ENCODE results near the gene CDC23. TPM values are rescaled to one million over a fixed set of nuclear protein-coding genes. Genes with fewer than 3 reads are reported as not detected.
"Not testable (repeated sequence)": the region's sequence is repeated elsewhere in the genome, so short reads cannot be mapped to it uniquely, and the experiment has no call there.

CDC23 gene
- total and polyA plus RNA-seq, 2 donors: 20.1 to 44.1 TPM

GRCh38 chr5:138148811-138149210 is 64.3 kb downstream of the CDC23 start:
- no peak for DNase-seq (ENCODE audit: extremely low spot score)
- H3K4me3 ChIP-seq (ENCODE audit: low read depth, low read length): no peak overlapping the region
- H3K4me1 ChIP-seq (ENCODE audit: insufficient read depth): no peaks in the 10 kb centered on the region
- no peak overlapping the region for H3K27ac ChIP-seq (ENCODE audit: low read depth)
- WGBS: 30% methylated on average over 1 of the region's 1 CpG
- H3K36me3 ChIP-seq (ENCODE audit: insufficient read depth): no peaks in the 10 kb centered on the region

DNA sequence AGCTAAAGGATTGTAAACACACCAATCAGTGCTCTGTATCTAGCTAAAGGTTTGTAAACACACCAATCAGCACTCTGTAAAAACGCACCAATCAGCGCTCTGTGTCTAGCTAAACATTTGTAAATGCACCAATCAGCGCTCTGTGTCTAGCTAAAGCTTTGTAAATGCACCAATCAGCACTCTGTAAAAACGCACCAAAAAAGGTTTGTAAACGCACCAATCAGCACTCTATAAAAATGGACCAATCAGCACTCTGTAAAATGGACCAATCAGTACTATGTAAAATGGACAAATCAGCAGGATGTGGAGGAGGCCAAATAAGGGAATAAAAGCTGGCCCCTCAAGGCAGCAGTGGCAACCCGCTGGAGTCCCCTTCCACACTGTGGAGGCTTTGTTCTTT is 69.5 kb downstream of the CDC23 start:
- 92% methylated on average over 6 of the region's 6 CpGs for WGBS
- H3K36me3 ChIP-seq (ENCODE audit: insufficient read depth); DNase-seq (ENCODE audit: extremely low spot score); H3K27ac ChIP-seq (ENCODE audit: low read depth); H3K4me1 ChIP-seq (ENCODE audit: insufficient read depth); H3K4me3 ChIP-seq (ENCODE audit: low read depth, low read length): not testable (repeated sequence)

DNA sequence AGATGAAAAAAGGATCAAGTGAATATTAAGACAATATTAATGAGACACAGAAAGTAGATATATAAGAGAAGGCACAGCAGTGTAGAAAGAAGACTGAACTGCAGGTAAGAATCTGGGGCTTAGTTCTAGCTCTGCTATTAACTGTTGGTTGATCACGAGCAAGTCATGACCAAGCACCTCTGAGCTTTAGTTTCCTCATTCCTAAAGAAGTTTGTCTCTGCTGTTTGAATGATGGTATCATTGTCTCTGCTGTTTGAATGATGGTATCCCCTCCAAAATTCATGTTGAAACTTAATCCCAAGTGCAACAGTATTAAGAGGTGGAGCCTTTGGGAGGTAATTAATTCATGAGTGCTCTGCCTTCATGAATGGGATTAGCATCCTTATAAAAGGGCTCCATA is 71.4 kb downstream of the CDC23 start:
- WGBS: 59% methylated on average over 1 of the region's 1 CpG
- DNase-seq (ENCODE audit: extremely low spot score): no peak
- Histone ChIP-seq H3K27ac (ENCODE audit: low read depth) (no peak overlapping the region), H3K4me1 (ENCODE audit: insufficient read depth) (no peaks in the 10 kb centered on the region), H3K4me3 (ENCODE audit: low read depth, low read length) (no peak overlapping the region), H3K36me3 (ENCODE audit: insufficient read depth) (no peaks in the 10 kb centered on the region)

DNA sequence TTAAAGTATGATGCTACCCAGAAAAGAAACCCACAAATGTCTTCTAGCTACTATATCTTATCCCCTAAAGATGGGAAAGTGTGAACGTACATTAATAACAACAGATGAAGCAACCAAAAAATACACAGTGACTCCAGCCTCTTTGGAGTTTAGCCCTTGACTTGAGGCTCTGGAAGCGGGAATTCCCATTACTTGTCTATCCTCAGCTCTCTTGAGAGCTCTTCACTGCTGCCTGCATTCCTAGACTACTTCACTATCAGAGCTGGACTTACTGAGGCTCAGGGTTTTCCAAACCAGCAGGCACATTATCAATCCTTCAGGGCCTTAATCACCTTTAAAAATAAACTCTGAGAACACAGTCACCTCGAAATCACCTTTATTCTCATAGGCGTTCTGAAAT is 72.9 kb downstream of the CDC23 start:
- no peak overlapping the region for H3K27ac ChIP-seq (ENCODE audit: low read depth)
- 65% methylated on average over 4 of the region's 4 CpGs for WGBS
- no peak for DNase-seq (ENCODE audit: extremely low spot score)
- no peaks in the 10 kb centered on the region for H3K4me1 ChIP-seq (ENCODE audit: insufficient read depth)
- no peak overlapping the region for H3K4me3 ChIP-seq (ENCODE audit: low read depth, low read length)
- H3K36me3 ChIP-seq (ENCODE audit: insufficient read depth): no peaks in the 10 kb centered on the region

DNA sequence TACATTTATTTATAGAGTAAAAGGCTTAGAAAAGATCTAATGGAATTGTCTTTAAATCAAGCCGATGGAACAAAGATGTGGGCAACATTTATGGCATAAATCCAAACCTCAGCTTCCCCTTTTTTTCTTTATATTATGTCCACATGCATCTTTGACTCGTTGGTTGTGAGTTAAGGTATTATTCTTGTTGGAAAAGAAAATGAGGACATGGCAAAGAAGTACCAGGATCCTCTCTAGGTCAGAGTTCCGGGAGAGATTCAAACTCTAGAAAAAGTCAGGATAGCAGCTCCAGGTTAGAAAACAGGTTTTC is 73.4 kb downstream of the CDC23 start:
- Histone ChIP-seq H3K36me3 (ENCODE audit: insufficient read depth) (no peaks in the 10 kb centered on the region), H3K4me3 (ENCODE audit: low read depth, low read length) (no peak overlapping the region), H3K27ac (ENCODE audit: low read depth) (no peak overlapping the region), H3K4me1 (ENCODE audit: insufficient read depth) (no peaks in the 10 kb centered on the region)
- 59% methylated on average over 3 of the region's 3 CpGs for WGBS
- DNase-seq (ENCODE audit: extremely low spot score): no peak

- DNase-seq (ENCODE audit: extremely low spot score): peak; percentile 15
- Histone ChIP-seq H3K4me1 (ENCODE audit: insufficient read depth) (no peaks in the 10 kb centered on the region), H3K4me3 (ENCODE audit: low read depth, low read length) (peak within 1 kb of the TSS; percentile 63), H3K27ac (ENCODE audit: low read depth) (peak within 1 kb of the TSS; percentile 10), H3K36me3 (ENCODE audit: insufficient read depth) (no peaks in the 10 kb centered on the region)
- 4% methylated on average over 31 of the region's 31 CpGs for WGBS
These were observed 74.0 kb downstream of the CDC23 start, which contains the start of gene NME5 for GRCh38 chr5:138138949-138139780. Gene NME5 (minus strand): TSS chr5:138139428. CDS start chr5:138138780, 648 bp downstream.

Other genes starting within 250 kb of the CDC23 start
- 107 TPM for gene FAM13B, start 180.2 kb downstream of the CDC23 start, total RNA-seq
- 32.6 TPM for gene FAM13B, start 180.2 kb downstream of the CDC23 start, polyA plus RNA-seq
- not detected for gene WNT8A, start 129.3 kb downstream of the CDC23 start, total RNA-seq
- not detected for gene WNT8A, start 129.3 kb downstream of the CDC23 start, polyA plus RNA-seq
- gene NME5, start 73.9 kb downstream of the CDC23 start, total RNA-seq: 6.7 TPM
- gene NME5, start 73.9 kb downstream of the CDC23 start, polyA plus RNA-seq: 1.7 TPM
- 45.8 TPM for gene BRD8, start 34.7 kb downstream of the CDC23 start, total RNA-seq
- 33.9 TPM for gene BRD8, start 34.7 kb downstream of the CDC23 start, polyA plus RNA-seq
- 25.4 TPM for gene KIF20A, start 34.2 kb downstream of the CDC23 start, total RNA-seq
- 0.43 TPM for gene KIF20A, start 34.2 kb downstream of the CDC23 start, polyA plus RNA-seq
- 2.4 TPM for gene GFRA3, start 61.3 kb upstream of the CDC23 start, total RNA-seq
- 3.3 TPM for gene GFRA3, start 61.3 kb upstream of the CDC23 start, polyA plus RNA-seq
- 6.1 TPM for gene CDC25C, start 118.5 kb upstream of the CDC23 start, total RNA-seq
- 0.13 TPM for gene CDC25C, start 118.5 kb upstream of the CDC23 start, polyA plus RNA-seq
- gene FAM53C, start 124.9 kb upstream of the CDC23 start, total RNA-seq: 20.3 TPM
- gene FAM53C, start 124.9 kb upstream of the CDC23 start, polyA plus RNA-seq: 22.9 TPM
- gene KDM3B, start 139.4 kb upstream of the CDC23 start, total RNA-seq: 68.7 TPM
- gene KDM3B, start 139.4 kb upstream of the CDC23 start, polyA plus RNA-seq: 36.2 TPM
- 5.3 TPM for gene REEP2, start 225.7 kb upstream of the CDC23 start, total RNA-seq
- gene REEP2, start 225.7 kb upstream of the CDC23 start, polyA plus RNA-seq: 17.6 TPM

All from urinary bladder (tissue), 4 donors.